SU-DHL-6 (cell line): ENCODE measurements around the gene ASGR1.

Experiments
- H2AFZ ChIP-seq: fragments of 200-600 bp; sonication (generic); 2 replicates; pipeline ENCODE4 v1.6.1; 2014; ENCODE audit warnings: low read depth, mild to moderate bottlenecking, moderate library complexity, mixed read lengths, antibody characterized with exemption, low read length; ENCODE audit not compliant: severe bottlenecking
- H3F3A ChIP-seq: fragments of 200-600 bp; shearing (Covaris generic); 2 replicates; pipeline ENCODE4 v1.6.0; 2016; ENCODE audit warnings: antibody characterized with exemption, mild to moderate bottlenecking; ENCODE audit not compliant: insufficient read depth
- H3K27ac ChIP-seq: fragments of 200-600 bp; sonication (generic); 2 replicates; pipeline ENCODE4 v1.5.1; 2016; ENCODE audit warnings: low read depth, mild to moderate bottlenecking, low read length, moderate library complexity, mixed read lengths
- H3K27me3 ChIP-seq: fragments of 200-600 bp; sonication (generic), shearing (Covaris generic); 2 replicates; pipeline ENCODE4 v1.6.0; 2014; ENCODE audit warnings: mild to moderate bottlenecking, low read length
- H3K36me3 ChIP-seq: fragments of 200-600 bp; sonication (generic); 2 replicates; pipeline ENCODE4 v1.6.1; 2014; ENCODE audit warnings: mild to moderate bottlenecking, low read length, mixed read lengths
- H3K4me2 ChIP-seq: fragments of 300-600, 200-600 bp; shearing (Covaris generic), sonication (generic); 2 replicates; pipeline ENCODE4 v1.6.0; 2014; ENCODE audit warnings: low read length, low read depth, mild to moderate bottlenecking; ENCODE audit not compliant: poor library complexity, severe bottlenecking
- H3K4me3 ChIP-seq: fragments of 200-600 bp; sonication (generic); 2 replicates; pipeline ENCODE4 v1.5.1; 2014; ENCODE audit warnings: antibody characterized with exemption, low read length, mild to moderate bottlenecking, mixed read lengths; ENCODE audit not compliant: insufficient read depth, poor library complexity, severe bottlenecking
- H3K79me2 ChIP-seq: fragments of 200-600 bp; sonication (generic); 2 replicates; pipeline ENCODE4 v1.6.1; 2014; ENCODE audit warnings: mild to moderate bottlenecking, low read length, moderate library complexity; ENCODE audit not compliant: insufficient read depth
- H3K9ac ChIP-seq: fragments of 200-600 bp; sonication (generic); 2 replicates; pipeline ENCODE4 v1.7.0; 2014; ENCODE audit warnings: mild to moderate bottlenecking, low read length
- H3K9me2 ChIP-seq: fragments of 200-600 bp; sonication (generic); replicated peaks from 2 replicates; pipeline ENCODE4 v1.6.1; 2014; ENCODE audit warnings: low read length; ENCODE audit not compliant: insufficient read depth
- H3K9me3 ChIP-seq: fragments of 200-600 bp; sonication (generic); 2 replicates; pipeline ENCODE4 v1.6.1; 2014; ENCODE audit warnings: low read length, mixed read lengths; ENCODE audit not compliant: insufficient read depth
- H4K20me1 ChIP-seq: fragments of 200-600 bp; sonication (generic); 2 replicates; pipeline ENCODE4 v1.6.1; 2014; ENCODE audit warnings: low read depth, mild to moderate bottlenecking, antibody characterized with exemption, low read length, moderate library complexity, mixed read lengths
- EZH2phosphoT487 ChIP-seq: fragments of 200-600 bp; sonication (generic), shearing (Covaris generic); conservative IDR thresholded peaks from 2 replicates; pipeline ENCODE4 v1.6.1; 2018; ENCODE audit warnings: mild to moderate bottlenecking, antibody characterized with exemption, low read length, moderate library complexity, mixed read lengths
- TF ChIP-seq, protein P1 (sequence below): fragments of 200-600 bp; sonication (generic); IDR thresholded peaks from one replicate; pipeline ENCODE4 v1.5.1; 2017; ENCODE audit warnings: antibody characterized with exemption, mild to moderate bottlenecking, low read length, moderate library complexity; ENCODE audit not compliant: insufficient read depth, poor library complexity, severe bottlenecking

The ASGR1 gene

DNA sequence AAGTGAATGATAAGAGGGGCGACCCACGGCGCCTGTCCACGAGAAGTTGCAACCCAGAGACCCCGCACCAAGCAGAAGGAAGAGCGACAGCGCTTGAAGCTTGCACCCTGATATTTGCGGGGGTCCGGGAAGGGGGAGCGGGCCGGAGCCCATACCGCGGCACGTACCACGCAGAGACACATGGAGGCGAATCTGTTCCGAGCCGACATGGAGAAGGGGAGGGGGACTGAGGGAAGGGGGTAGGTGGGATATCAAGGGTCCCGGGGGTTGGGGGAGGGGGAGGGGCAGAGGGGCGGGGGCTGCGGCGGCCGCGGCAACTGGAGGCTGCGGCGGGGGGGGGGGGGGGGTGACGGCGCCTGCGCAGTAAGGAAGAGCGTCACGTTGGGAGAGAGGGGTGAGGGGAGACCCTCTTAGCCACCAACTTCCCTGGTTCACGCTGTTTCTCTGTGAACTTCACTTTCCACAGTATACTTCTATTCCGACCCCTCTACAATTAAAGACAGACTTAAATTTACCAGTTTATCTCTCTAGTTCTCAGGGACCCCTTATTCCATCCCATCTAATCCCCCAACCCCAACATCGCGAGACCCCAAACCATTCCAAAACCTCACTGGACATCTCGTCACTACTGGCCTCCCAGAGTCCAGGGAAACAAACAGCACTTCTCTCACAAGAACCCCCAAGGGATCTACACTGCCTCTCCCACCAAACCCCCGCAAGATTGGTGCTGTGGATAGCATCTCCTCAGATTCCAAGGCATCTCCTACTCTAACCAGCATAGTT lies 32.5 kb upstream of the ASGR1 start:
- no peaks in the 10 kb centered on the region for H3K9me2 ChIP-seq
- H3K79me2 ChIP-seq = no peaks in the 10 kb centered on the region
- H4K20me1 ChIP-seq = no peaks in the 10 kb centered on the region
- no peak overlapping the region for H3K4me2 ChIP-seq
- no peaks in the 10 kb centered on the region for H3K36me3 ChIP-seq
- H3K27me3 ChIP-seq = no peaks in the 10 kb centered on the region
- no peak overlapping the region for H3K9ac ChIP-seq
- TF ChIP-seq, protein P1, sequence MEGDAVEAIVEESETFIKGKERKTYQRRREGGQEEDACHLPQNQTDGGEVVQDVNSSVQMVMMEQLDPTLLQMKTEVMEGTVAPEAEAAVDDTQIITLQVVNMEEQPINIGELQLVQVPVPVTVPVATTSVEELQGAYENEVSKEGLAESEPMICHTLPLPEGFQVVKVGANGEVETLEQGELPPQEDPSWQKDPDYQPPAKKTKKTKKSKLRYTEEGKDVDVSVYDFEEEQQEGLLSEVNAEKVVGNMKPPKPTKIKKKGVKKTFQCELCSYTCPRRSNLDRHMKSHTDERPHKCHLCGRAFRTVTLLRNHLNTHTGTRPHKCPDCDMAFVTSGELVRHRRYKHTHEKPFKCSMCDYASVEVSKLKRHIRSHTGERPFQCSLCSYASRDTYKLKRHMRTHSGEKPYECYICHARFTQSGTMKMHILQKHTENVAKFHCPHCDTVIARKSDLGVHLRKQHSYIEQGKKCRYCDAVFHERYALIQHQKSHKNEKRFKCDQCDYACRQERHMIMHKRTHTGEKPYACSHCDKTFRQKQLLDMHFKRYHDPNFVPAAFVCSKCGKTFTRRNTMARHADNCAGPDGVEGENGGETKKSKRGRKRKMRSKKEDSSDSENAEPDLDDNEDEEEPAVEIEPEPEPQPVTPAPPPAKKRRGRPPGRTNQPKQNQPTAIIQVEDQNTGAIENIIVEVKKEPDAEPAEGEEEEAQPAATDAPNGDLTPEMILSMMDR = no peak
- no peak for TF ChIP-seq EZH2phosphoT487
- H3K27ac ChIP-seq = no peak overlapping the region
- H3F3A ChIP-seq = peaks cover 5% of the 10 kb centered on the region; the same call in 1 of the 2 replicates
- no peak overlapping the region for H2AFZ ChIP-seq
- H3K9me3 ChIP-seq = no peaks in the 10 kb centered on the region
- H3K4me3 ChIP-seq = no peak overlapping the region

DNA sequence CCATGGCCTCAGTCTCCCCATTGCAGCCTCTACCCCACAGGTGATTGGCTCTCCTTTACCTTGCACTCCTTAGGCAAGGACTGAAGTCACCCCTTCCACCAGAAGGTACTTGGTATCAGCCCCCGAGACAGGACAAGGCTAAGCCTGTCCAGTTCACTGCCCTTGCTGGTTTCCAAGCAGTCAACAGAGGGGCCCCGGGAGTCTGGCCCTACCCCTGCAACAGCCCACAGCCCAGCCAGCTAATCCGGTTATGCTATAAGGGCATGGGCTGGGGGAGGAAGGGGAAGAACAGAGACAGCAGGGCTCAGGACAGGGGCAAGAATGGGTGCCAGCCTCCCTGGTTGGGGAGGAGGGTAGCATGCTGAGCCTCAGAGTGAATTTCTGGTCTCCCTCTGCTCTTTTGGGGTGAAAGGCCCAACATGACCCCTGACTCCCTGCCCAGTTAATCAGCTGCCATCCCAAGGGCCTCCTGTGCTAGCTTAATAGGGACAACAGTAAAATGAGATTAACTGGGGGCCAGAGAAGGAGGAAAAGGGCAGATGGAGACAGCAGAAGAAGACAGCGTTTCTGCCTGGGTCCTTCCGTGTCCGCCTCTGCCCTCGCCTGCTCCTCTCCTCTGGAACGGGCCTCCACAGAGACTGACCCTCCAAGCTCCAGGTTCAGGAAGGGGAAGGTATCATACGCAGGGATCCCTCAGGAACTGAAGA lies 29.7 kb upstream of the ASGR1 start:
- Histone ChIP-seq H3F3A (peaks cover 3% of the 10 kb centered on the region; the same call in 1 of the 2 replicates), H2AFZ (no peak overlapping the region), H3K27ac (no peak overlapping the region), H3K4me2 (no peak overlapping the region), H3K27me3 (no peaks in the 10 kb centered on the region), H3K9me3 (no peaks in the 10 kb centered on the region), H3K79me2 (no peaks in the 10 kb centered on the region), H3K9me2 (no peaks in the 10 kb centered on the region), H3K4me3 (no peak overlapping the region), H3K9ac (no peak overlapping the region), H3K36me3 (no peaks in the 10 kb centered on the region), H4K20me1 (no peaks in the 10 kb centered on the region)
- TF ChIP-seq, protein P1 = no peak

DNA sequence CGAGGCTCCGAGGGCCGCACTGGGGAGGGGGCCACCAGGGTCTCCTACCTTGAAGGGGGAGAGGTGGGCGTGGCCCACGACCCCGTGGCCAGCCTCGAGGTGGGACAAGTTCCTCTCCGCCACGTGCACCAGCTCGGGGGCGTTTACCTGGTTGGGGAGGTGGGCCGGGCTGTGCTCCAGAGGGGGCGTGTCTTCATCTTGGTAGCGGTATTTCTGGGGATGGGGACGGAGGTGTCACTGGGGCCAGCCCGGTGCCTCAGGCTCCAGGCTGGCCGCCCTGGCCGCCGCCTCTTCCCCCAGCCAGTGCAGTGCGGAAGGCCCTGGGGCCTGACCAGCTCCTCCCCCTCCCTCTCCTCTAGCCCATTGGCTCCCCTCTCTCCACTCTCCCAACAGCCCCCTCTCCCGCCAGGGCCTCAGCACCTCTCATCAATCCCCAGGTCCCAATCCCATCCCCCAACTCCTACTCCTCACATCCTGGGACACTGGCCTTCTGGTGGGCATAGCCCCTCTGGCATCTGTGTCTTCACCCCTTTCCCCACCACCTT lies 28.9 kb upstream of the ASGR1 start:
- no peaks in the 10 kb centered on the region for H3K9me2 ChIP-seq
- no peak overlapping the region for H2AFZ ChIP-seq
- H3K9ac ChIP-seq = no peak overlapping the region
- no peaks in the 10 kb centered on the region for H4K20me1 ChIP-seq
- H3K4me2 ChIP-seq = no peak overlapping the region
- no peaks in the 10 kb centered on the region for H3K27me3 ChIP-seq
- no peak overlapping the region for H3K4me3 ChIP-seq
- TF ChIP-seq EZH2phosphoT487 = no peak
- TF ChIP-seq, protein P1 = no peak
- no peaks in the 10 kb centered on the region for H3K9me3 ChIP-seq
- no peak overlapping the region for H3K27ac ChIP-seq
- peaks cover 3% of the 10 kb centered on the region; the same call in 1 of the 2 replicates for H3F3A ChIP-seq
- H3K36me3 ChIP-seq = no peaks in the 10 kb centered on the region
- no peaks in the 10 kb centered on the region for H3K79me2 ChIP-seq
